Neural cell (in vitro differentiated cells): ENCODE results near the gene IFITM10. TPM values are rescaled to one million over a fixed set of nuclear protein-coding genes. Genes with fewer than 3 reads are reported as not detected.

ENCODE experiments used
- H2AFZ ChIP-seq: fragments of 200-600, 300-800 bp; sonication (generic), shearing (Covaris generic); 2 replicates; pipeline ENCODE4 v1.6.0; 2014; ENCODE audit warnings: low read depth, mild to moderate bottlenecking, antibody characterized with exemption, low read length, moderate library complexity
- H3F3A ChIP-seq: fragments of 200-600 bp; shearing (Covaris generic); 2 replicates; pipeline ENCODE4 v1.6.1; 2016; ENCODE audit warnings: mild to moderate bottlenecking, moderate library complexity, mixed read lengths, antibody characterized with exemption, low read length; ENCODE audit not compliant: insufficient read depth, poor library complexity, severe bottlenecking
- H3K27ac ChIP-seq: fragments of 200-600, 300-800 bp; sonication (generic), shearing (Covaris generic); 2 replicates; pipeline ENCODE4 v1.5.1; 2014; ENCODE audit warnings: mild to moderate bottlenecking, low read length, moderate library complexity
- H3K27me3 ChIP-seq: fragments of 300-800, 200-600 bp; sonication (generic), shearing (Covaris generic); 2 replicates; pipeline ENCODE4 v1.6.0; 2014; ENCODE audit warnings: mild to moderate bottlenecking, low read depth, low read length, moderate library complexity; ENCODE audit not compliant: insufficient read depth
- H3K36me3 ChIP-seq: fragments of 300-800, 200-600 bp; sonication (generic), shearing (Covaris generic); 2 replicates; pipeline ENCODE4 v1.5.1; 2014; ENCODE audit warnings: mild to moderate bottlenecking, antibody characterized with exemption, low read length, moderate library complexity; ENCODE audit not compliant: insufficient read depth
- H3K4me2 ChIP-seq: fragments of 300-800, 200-600 bp; sonication (generic), shearing (Covaris generic); 2 replicates; pipeline ENCODE4 v1.6.0; 2014; ENCODE audit warnings: mild to moderate bottlenecking, low read length
- H3K4me3 ChIP-seq: fragments of 300-800, 200-600 bp; sonication (generic), shearing (Covaris generic); 2 replicates; pipeline ENCODE4 v1.5.1; 2014; ENCODE audit warnings: mild to moderate bottlenecking, low read length, moderate library complexity
- H3K79me2 ChIP-seq: fragments of 200-600 bp; shearing (Covaris generic); replicated peaks from 2 replicates; pipeline ENCODE4 v1.6.0; 2014; ENCODE audit warnings: mild to moderate bottlenecking, low read length, moderate library complexity; ENCODE audit not compliant: insufficient read depth
- H3K9ac ChIP-seq: fragments of 300-800, 200-600 bp; sonication (generic), shearing (Covaris generic); 2 replicates; pipeline ENCODE4 v1.6.1; 2016; ENCODE audit warnings: mild to moderate bottlenecking, low read length, mixed read lengths
- H3K9me2 ChIP-seq: fragments of 200-600 bp; shearing (Covaris generic); 2 replicates; pipeline ENCODE4 v1.6.1; 2016; ENCODE audit warnings: mild to moderate bottlenecking, low read length, mixed read lengths; ENCODE audit not compliant: insufficient read depth
- H3K9me3 ChIP-seq: fragments of 200-600, 300-800 bp; sonication (generic), shearing (Covaris generic); 2 replicates; pipeline ENCODE4 v1.6.1; 2016; ENCODE audit warnings: mild to moderate bottlenecking, mixed run types, low read length, moderate library complexity, mixed read lengths
- H4K20me1 ChIP-seq: fragments of 200-600 bp; shearing (Covaris generic); 2 replicates; pipeline ENCODE4 v1.6.1; 2016; ENCODE audit warnings: mild to moderate bottlenecking, mixed run types; ENCODE audit not compliant: insufficient read depth
- CTCF ChIP-seq: fragments of 450-650 bp; IDR thresholded peaks from 2 replicates; pipeline ENCODE4 v1.5.1; 2014; ENCODE audit warnings: antibody characterized with exemption, mild to moderate bottlenecking, moderate library complexity; ENCODE audit not compliant: poor library complexity, severe bottlenecking
- EP300 ChIP-seq: fragments of 450-650 bp; conservative IDR thresholded peaks from 2 replicates; pipeline ENCODE4 v1.6.1; 2014; ENCODE audit warnings: antibody characterized with exemption, mild to moderate bottlenecking, moderate library complexity; ENCODE audit not compliant: poor library complexity, severe bottlenecking
- EZH2 ChIP-seq: fragments of 200-600, 300-800 bp; shearing (Covaris generic), sonication (generic); IDR thresholded peaks from 2 replicates; pipeline ENCODE4 v1.6.1; 2014; ENCODE audit warnings: antibody characterized with exemption, low read length, borderline replicate concordance, mild to moderate bottlenecking; ENCODE audit not compliant: insufficient read depth, poor library complexity, severe bottlenecking
- MXI1 ChIP-seq: fragments of 450-650 bp; conservative IDR thresholded peaks from 2 replicates; pipeline ENCODE4 v1.6.1; 2014; ENCODE audit warnings: antibody characterized with exemption, mild to moderate bottlenecking; ENCODE audit not compliant: poor library complexity, severe bottlenecking
- POLR2AphosphoS5 ChIP-seq: IDR thresholded peaks from 2 replicates; pipeline ENCODE4 v1.6.1; 2012
- RAD21 ChIP-seq: fragments of 450-650 bp; conservative IDR thresholded peaks from 2 replicates; pipeline ENCODE4 v1.6.1; 2014; ENCODE audit warnings: antibody characterized with exemption, mild to moderate bottlenecking, moderate library complexity
- SMC3 ChIP-seq: fragments of 450-650 bp; conservative IDR thresholded peaks from 2 replicates; pipeline ENCODE4 v1.6.1; 2014; ENCODE audit warnings: antibody characterized with exemption, mild to moderate bottlenecking, moderate library complexity; ENCODE audit not compliant: poor library complexity
- TAF1 ChIP-seq: IDR thresholded peaks from 2 replicates; pipeline ENCODE4 v1.6.1; 2012; ENCODE audit warnings: low read depth
- polyA plus RNA-seq: library from polyadenylated mRNA; depleted of rRNA; stranded (reverse); fragments of >200 nt; gene quantifications from 2 replicates; pipeline ENCODE4 v1.2.3, GENCODE V29; 2014
- TF ChIP-seq, protein P1 (sequence below): IDR thresholded peaks from 2 replicates; pipeline ENCODE4 v1.6.1; 2012; ENCODE audit warnings: borderline replicate concordance

IFITM10 gene
- polyA plus RNA-seq, 1 donor from 2014 or later: 1.1 TPM

DNA sequence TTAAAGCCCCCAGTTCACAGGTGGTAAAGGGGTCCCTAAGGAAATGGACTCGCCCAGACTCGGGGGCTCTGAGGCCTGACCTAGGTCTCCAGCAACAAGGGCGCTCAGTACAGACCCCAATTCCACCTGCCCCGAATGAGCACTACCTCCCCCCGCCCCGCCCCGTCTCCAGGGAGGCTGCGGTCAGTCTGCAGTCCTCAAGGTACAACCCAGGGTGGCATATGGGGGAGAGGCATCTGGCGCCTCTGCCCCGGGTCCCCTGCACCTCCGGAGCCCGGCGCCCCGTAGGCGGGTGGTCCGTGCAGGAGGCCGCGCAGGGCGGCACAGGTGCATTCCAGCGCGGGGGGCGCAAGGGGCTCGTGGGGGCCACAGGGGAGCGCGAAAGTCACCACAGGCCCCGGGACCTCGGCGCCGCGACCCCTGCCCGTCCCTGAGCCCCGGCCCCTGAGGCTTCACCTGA lies 13.0 kb upstream of the IFITM10 start:
- Histone ChIP-seq H3F3A (no peaks in the 10 kb centered on the region), H4K20me1 (no peaks in the 10 kb centered on the region), H3K27ac (no peak overlapping the region), H3K36me3 (no peaks in the 10 kb centered on the region), H3K9ac (peak overlapping the region; percentile 80), H3K4me3 (peak overlapping the region; percentile 97), H3K79me2 (peaks cover 10% of the 10 kb centered on the region), H3K4me2 (peak overlapping the region; percentile 73), H3K9me3 (no peaks in the 10 kb centered on the region), H3K9me2 (no peaks in the 10 kb centered on the region), H3K27me3 (no peaks in the 10 kb centered on the region), H2AFZ (peak overlapping the region; percentile 4)
- no peak for TF ChIP-seq SMC3
- no peak for TF ChIP-seq RAD21
- no peak for TF ChIP-seq TAF1
- TF ChIP-seq MXI1: no peak
- no peak for TF ChIP-seq EZH2
- TF ChIP-seq POLR2AphosphoS5: no peak
- TF ChIP-seq EP300: no peak
- TF ChIP-seq, protein P1, sequence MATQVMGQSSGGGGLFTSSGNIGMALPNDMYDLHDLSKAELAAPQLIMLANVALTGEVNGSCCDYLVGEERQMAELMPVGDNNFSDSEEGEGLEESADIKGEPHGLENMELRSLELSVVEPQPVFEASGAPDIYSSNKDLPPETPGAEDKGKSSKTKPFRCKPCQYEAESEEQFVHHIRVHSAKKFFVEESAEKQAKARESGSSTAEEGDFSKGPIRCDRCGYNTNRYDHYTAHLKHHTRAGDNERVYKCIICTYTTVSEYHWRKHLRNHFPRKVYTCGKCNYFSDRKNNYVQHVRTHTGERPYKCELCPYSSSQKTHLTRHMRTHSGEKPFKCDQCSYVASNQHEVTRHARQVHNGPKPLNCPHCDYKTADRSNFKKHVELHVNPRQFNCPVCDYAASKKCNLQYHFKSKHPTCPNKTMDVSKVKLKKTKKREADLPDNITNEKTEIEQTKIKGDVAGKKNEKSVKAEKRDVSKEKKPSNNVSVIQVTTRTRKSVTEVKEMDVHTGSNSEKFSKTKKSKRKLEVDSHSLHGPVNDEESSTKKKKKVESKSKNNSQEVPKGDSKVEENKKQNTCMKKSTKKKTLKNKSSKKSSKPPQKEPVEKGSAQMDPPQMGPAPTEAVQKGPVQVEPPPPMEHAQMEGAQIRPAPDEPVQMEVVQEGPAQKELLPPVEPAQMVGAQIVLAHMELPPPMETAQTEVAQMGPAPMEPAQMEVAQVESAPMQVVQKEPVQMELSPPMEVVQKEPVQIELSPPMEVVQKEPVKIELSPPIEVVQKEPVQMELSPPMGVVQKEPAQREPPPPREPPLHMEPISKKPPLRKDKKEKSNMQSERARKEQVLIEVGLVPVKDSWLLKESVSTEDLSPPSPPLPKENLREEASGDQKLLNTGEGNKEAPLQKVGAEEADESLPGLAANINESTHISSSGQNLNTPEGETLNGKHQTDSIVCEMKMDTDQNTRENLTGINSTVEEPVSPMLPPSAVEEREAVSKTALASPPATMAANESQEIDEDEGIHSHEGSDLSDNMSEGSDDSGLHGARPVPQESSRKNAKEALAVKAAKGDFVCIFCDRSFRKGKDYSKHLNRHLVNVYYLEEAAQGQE: no peak
- TF ChIP-seq CTCF: no peak

DNA sequence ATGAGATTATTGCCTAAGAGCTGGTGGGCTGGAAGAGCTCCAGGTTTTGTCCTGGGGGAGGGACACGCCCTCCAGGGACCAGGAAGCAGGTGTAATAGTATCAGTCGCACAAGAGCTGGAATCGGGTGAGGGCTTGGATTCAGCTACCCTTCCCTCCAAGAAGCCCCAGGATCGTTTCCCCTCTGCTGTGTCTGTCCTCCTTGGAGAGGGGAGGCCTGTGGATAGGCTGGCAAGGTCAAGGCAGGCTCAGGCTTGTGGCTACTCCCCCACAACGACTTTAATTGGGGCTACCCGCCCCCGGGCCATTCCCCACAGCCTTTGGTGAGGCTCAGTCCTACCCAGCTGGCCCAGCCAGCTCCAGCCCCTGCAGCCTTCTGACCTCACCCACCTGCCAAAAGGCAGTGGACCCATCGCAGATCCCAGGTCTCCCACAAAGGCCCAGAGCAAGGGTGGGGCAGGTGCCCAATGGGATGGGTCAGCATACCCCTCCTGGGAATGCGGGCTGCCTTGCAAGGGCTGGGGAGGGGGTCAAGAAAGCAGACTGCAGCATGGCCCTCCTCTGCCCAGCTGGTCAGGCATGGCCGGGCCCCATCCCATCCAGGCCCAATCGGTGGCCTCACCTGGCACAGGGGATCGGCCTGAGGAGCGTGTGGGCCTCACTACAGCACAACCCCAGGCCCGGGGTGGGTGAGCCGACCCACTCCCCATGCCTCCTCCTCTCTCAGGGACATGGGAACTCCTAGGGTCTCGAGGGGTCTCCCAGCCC lies 12.3 kb upstream of the IFITM10 start:
- Histone ChIP-seq H3K9me2 (no peaks in the 10 kb centered on the region), H3F3A (no peaks in the 10 kb centered on the region), H2AFZ (no peak overlapping the region), H4K20me1 (no peaks in the 10 kb centered on the region), H3K9ac (peak overlapping the region; percentile 80), H3K9me3 (no peaks in the 10 kb centered on the region), H3K27ac (no peak overlapping the region), H3K79me2 (peaks cover 10% of the 10 kb centered on the region), H3K4me2 (peak overlapping the region; percentile 73), H3K27me3 (no peaks in the 10 kb centered on the region), H3K4me3 (peak overlapping the region; percentile 97), H3K36me3 (no peaks in the 10 kb centered on the region)
- TF ChIP-seq EZH2 (no peak), EP300 (no peak), CTCF (no peak), POLR2AphosphoS5 (no peak), RAD21 (no peak), SMC3 (no peak), MXI1 (no peak), TAF1 (no peak)
- TF ChIP-seq, protein P1: no peak
